NB4 (cell line): ENCODE results near the gene NYAP2.

ENCODE experiments used
- CTCF ChIP-seq: IDR thresholded peaks from one replicate; pipeline ENCODE4 v1.5.1; 2012; ENCODE audit warnings: low read depth, low read length
- POLR2A ChIP-seq: IDR thresholded peaks from 2 replicates; pipeline ENCODE4 v1.6.1; 2011; ENCODE audit warnings: mild to moderate bottlenecking; ENCODE audit not compliant: insufficient read length; ENCODE audit errors: extremely low read depth
- TF ChIP-seq, protein P1 (sequence below): IDR thresholded peaks from 2 replicates; pipeline ENCODE4 v1.6.1; 2011; ENCODE audit warnings: low read depth, low read length

- TF ChIP-seq POLR2A (no peak), CTCF (no peak)
- TF ChIP-seq, protein P1, sequence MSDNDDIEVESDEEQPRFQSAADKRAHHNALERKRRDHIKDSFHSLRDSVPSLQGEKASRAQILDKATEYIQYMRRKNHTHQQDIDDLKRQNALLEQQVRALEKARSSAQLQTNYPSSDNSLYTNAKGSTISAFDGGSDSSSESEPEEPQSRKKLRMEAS = no peak
These were observed 97.7 kb downstream of the NYAP2 start for GRCh38 chr2:225497166-225497565.
